Chondrocyte (in vitro differentiated cells): Measurements from ENCODE around the gene TSC22D1. TPM values are rescaled to one million over a fixed set of nuclear protein-coding genes. Genes with fewer than 3 reads are reported as not detected.
A peak's percentile ranks its signal among the peaks of the same experiment; 100 is the strongest.
"Not testable (repeated sequence)": the region's sequence is repeated elsewhere in the genome, so short reads cannot be mapped to it uniquely, and the experiment has no call there.

Experiments used
- DNase-seq: peaks from one replicate; pipeline ENCODE4 v3.0.0; 2021; ENCODE audit warnings: mixed read lengths, low spot score
- H3K27ac Mint-ChIP-seq: one replicate; pipeline ENCODE4 v1.8.0; 2021; ENCODE audit warnings: mild to moderate bottlenecking, moderate library complexity, mixed read lengths; ENCODE audit not compliant: unreplicated experiment
- H3K27me3 Mint-ChIP-seq: 2 replicates; pipeline ENCODE4 v1.8.0; 2021; ENCODE audit warnings: low read depth, mixed read lengths
- H3K36me3 Mint-ChIP-seq: 2 replicates; pipeline ENCODE4 v1.8.0; 2021; ENCODE audit warnings: low read depth, mixed read lengths
- H3K4me1 Mint-ChIP-seq: 2 replicates; pipeline ENCODE4 v1.8.0; 2021; ENCODE audit warnings: low read depth, mild to moderate bottlenecking, mixed read lengths
- H3K4me3 Mint-ChIP-seq: one replicate; pipeline ENCODE4 v1.8.0; 2021; ENCODE audit warnings: mild to moderate bottlenecking, moderate library complexity, mixed read lengths; ENCODE audit not compliant: unreplicated experiment
- H3K9me3 Mint-ChIP-seq: 2 replicates; pipeline ENCODE4 v1.8.0; 2021; ENCODE audit warnings: low read depth, mixed read lengths
- CTCF ChIP-seq: fragments of 200-600 bp; sonication (generic); IDR thresholded peaks from 2 replicates; pipeline ENCODE4 v1.5.0; 2021; ENCODE audit warnings: antibody characterized with exemption, mild to moderate bottlenecking, moderate library complexity
- total RNA-seq: library from RNA; stranded (reverse); gene quantifications from 3 replicates; pipeline ENCODE4 v1.2.1, GENCODE V29; 2021

TSC22D1 gene
- total RNA-seq, 1 donor from 2014 or later, result 125 TPM

GRCh38 chr13:44573071-44573470 lies 3.1 kb downstream of the TSC22D1 start:
- Mint-ChIP-seq H3K36me3 (peaks cover 26% of the 10 kb centered on the region), H3K4me1 (peaks cover 68% of the 10 kb centered on the region), H3K4me3 (peak overlapping the region; percentile 92), H3K27ac (no peak overlapping the region), H3K9me3 (peaks cover under 1% of the 10 kb centered on the region), H3K27me3 (no peaks in the 10 kb centered on the region)
- DNase-seq, result no peak
- no peak for TF ChIP-seq CTCF

- no peak for DNase-seq
- H3K27ac Mint-ChIP-seq, result peak overlapping the region; percentile 56
- peaks cover 6% of the 10 kb centered on the region for H3K9me3 Mint-ChIP-seq
- H3K27me3 Mint-ChIP-seq, result no peaks in the 10 kb centered on the region
- peaks cover 20% of the 10 kb centered on the region for H3K36me3 Mint-ChIP-seq
- H3K4me1 Mint-ChIP-seq, result peaks cover 71% of the 10 kb centered on the region
- peak overlapping the region; percentile 29 for H3K4me3 Mint-ChIP-seq
- no peak for TF ChIP-seq CTCF
These were observed 9.5 kb downstream of the TSC22D1 start for GRCh38 chr13:44566601-44567000.

- H3K27me3 Mint-ChIP-seq, result no peaks in the 10 kb centered on the region
- TF ChIP-seq CTCF, result no peak
- peaks cover 20% of the 10 kb centered on the region for H3K36me3 Mint-ChIP-seq
- H3K27ac Mint-ChIP-seq, result no peak overlapping the region
- peaks cover 6% of the 10 kb centered on the region for H3K9me3 Mint-ChIP-seq
- peaks cover 73% of the 10 kb centered on the region for H3K4me1 Mint-ChIP-seq
- no peak overlapping the region for H3K4me3 Mint-ChIP-seq
- no peak for DNase-seq
These were observed 10.2 kb downstream of the TSC22D1 start for GRCh38 chr13:44565881-44566280.

GRCh38 chr13:44564936-44565335 lies 11.2 kb downstream of the TSC22D1 start:
- DNase-seq, result no peak
- H3K4me1 Mint-ChIP-seq, result peaks cover 74% of the 10 kb centered on the region
- H3K9me3 Mint-ChIP-seq, result peaks cover 6% of the 10 kb centered on the region
- no peaks in the 10 kb centered on the region for H3K27me3 Mint-ChIP-seq
- TF ChIP-seq CTCF, result no peak
- H3K36me3 Mint-ChIP-seq, result peaks cover 20% of the 10 kb centered on the region
- H3K27ac Mint-ChIP-seq, result no peak overlapping the region
- H3K4me3 Mint-ChIP-seq, result no peak overlapping the region

GRCh38 chr13:44562853-44563252 lies 13.3 kb downstream of the TSC22D1 start:
- not testable (repeated sequence) for H3K9me3 Mint-ChIP-seq, H3K27ac Mint-ChIP-seq, DNase-seq, H3K4me3 Mint-ChIP-seq, H3K27me3 Mint-ChIP-seq
- Mint-ChIP-seq H3K4me1 (peaks cover 59% of the 10 kb centered on the region), H3K36me3 (peaks cover 13% of the 10 kb centered on the region)

GRCh38 chr13:44561351-44561750 lies 14.8 kb downstream of the TSC22D1 start:
- DNase-seq, result no peak
- Mint-ChIP-seq H3K4me1 (peaks cover 45% of the 10 kb centered on the region), H3K27me3 (no peaks in the 10 kb centered on the region), H3K9me3 (no peaks in the 10 kb centered on the region), H3K36me3 (peaks cover 11% of the 10 kb centered on the region), H3K4me3 (no peak overlapping the region), H3K27ac (no peak overlapping the region)
- TF ChIP-seq CTCF, result no peak
